ENCODE data around the gene CYP4Z1. TPM values are rescaled to one million over a fixed set of nuclear protein-coding genes. Genes with fewer than 3 reads are reported as not detected.
"Not testable (repeated sequence)": the region's sequence is repeated elsewhere in the genome, so short reads cannot be mapped to it uniquely, and the experiment has no call there.

The CYP4Z1 gene
- total and polyA plus RNA-seq, 7 donors = 0.27 to 1.9 (median 1.1) TPM; not detected in 3

GRCh38 chr1:47113178-47113577 lies 46.1 kb downstream of the CYP4Z1 start:
- no peaks in the 10 kb centered on the region for H3K27me3 ChIP-seq
- TF ChIP-seq POLR2AphosphoS5 (IDR thresholded peaks at IDR 0.05) (no peak), EP300 (IDR thresholded peaks at IDR 0.05) (no peak), POLR2A (IDR thresholded peaks at IDR 0.05) (no peak)
- TF ChIP-seq, protein P1, sequence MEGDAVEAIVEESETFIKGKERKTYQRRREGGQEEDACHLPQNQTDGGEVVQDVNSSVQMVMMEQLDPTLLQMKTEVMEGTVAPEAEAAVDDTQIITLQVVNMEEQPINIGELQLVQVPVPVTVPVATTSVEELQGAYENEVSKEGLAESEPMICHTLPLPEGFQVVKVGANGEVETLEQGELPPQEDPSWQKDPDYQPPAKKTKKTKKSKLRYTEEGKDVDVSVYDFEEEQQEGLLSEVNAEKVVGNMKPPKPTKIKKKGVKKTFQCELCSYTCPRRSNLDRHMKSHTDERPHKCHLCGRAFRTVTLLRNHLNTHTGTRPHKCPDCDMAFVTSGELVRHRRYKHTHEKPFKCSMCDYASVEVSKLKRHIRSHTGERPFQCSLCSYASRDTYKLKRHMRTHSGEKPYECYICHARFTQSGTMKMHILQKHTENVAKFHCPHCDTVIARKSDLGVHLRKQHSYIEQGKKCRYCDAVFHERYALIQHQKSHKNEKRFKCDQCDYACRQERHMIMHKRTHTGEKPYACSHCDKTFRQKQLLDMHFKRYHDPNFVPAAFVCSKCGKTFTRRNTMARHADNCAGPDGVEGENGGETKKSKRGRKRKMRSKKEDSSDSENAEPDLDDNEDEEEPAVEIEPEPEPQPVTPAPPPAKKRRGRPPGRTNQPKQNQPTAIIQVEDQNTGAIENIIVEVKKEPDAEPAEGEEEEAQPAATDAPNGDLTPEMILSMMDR (IDR thresholded peaks at IDR 0.05) = no peak
- no peak overlapping the region for H3K4me3 ChIP-seq
- H3K9me3 ChIP-seq = no peaks in the 10 kb centered on the region
- 88 to 93% methylated on average over 4 of the region's 4 CpGs for WGBS, 2 donors
- H3K4me1 ChIP-seq = no peaks in the 10 kb centered on the region
- no peak overlapping the region for H3K27ac ChIP-seq
- DNase-seq = no peak
- intact Hi-C loops (cut with DNase I) = no loop called here
- H3K36me3 ChIP-seq = no peaks in the 10 kb centered on the region

- H3K27me3 ChIP-seq; intact Hi-C loops (cut with DNase I); H3K4me1 ChIP-seq; H3K9me3 ChIP-seq; H3K4me3 ChIP-seq; DNase-seq; H3K27ac ChIP-seq; H3K36me3 ChIP-seq: not testable (repeated sequence)
- WGBS, 2 donors = 91 to 95% methylated on average over 1 of the region's 1 CpG
Measured at GRCh38 chr1:47121039-47121438, 54.0 kb downstream of the CYP4Z1 start.

DNA sequence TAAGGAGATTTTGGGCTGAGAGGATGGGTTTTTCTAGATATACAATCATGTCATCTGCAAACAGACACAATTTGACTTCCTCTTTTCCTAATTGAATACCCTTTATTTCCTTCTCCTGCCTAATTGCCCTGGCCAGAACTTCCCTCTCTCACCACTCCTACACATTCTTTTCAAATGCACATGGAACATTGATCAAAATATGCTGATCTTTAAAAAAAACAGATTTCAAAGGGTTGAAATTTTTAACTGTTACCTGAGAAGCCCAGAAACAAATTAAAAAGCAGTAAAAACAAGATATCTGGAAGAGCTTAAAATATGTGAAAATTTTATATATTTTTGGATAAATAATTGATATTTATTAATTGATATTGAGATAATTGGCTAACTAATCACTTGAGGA lies 57.8 kb downstream of the CYP4Z1 start:
- H3K9me3 ChIP-seq; H3K27me3 ChIP-seq; intact Hi-C loops (cut with DNase I); H3K27ac ChIP-seq; H3K36me3 ChIP-seq; H3K4me1 ChIP-seq; DNase-seq; H3K4me3 ChIP-seq: not testable (repeated sequence)

GRCh38 chr1:47126997-47127396 lies 60.0 kb downstream of the CYP4Z1 start:
- intact Hi-C loops (cut with DNase I); H3K9me3 ChIP-seq; H3K4me3 ChIP-seq; DNase-seq; H3K36me3 ChIP-seq; H3K27ac ChIP-seq; H3K27me3 ChIP-seq; H3K4me1 ChIP-seq: not testable (repeated sequence)
- WGBS, 2 donors = 97 to 98% methylated on average over 2 of the region's 2 CpGs

DNA sequence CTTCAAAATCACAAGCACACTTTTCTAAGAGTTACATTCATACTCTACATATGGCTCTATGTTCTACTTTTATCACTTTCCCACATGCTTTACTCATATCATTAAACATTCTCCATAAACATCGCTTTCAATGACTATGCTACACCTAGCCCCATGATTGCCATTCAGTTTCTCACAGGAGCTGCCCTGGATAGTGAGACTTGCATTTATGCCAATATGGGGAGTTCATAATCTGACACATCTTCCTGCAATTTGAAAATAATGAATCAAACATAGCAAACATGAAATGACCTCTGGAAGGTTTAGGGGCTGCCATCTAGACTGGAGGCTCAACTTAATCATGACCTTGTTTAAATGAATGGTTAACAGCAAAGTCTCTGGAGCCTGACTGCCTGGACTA lies 61.2 kb downstream of the CYP4Z1 start:
- 95 to 97% methylated on average over 1 of the region's 1 CpG for WGBS, 2 donors
- Histone ChIP-seq H3K4me3 (no peak overlapping the region), H3K4me1 (no peaks in the 10 kb centered on the region), H3K9me3 (no peaks in the 10 kb centered on the region), H3K36me3 (no peaks in the 10 kb centered on the region), H3K27me3 (no peaks in the 10 kb centered on the region), H3K27ac (no peak overlapping the region)
- intact Hi-C loops (cut with DNase I) = no loop called here
- TF ChIP-seq, protein P1 (IDR thresholded peaks at IDR 0.05) = no peak
- TF ChIP-seq POLR2AphosphoS5 (IDR thresholded peaks at IDR 0.05) (no peak), EP300 (IDR thresholded peaks at IDR 0.05) (no peak), POLR2A (IDR thresholded peaks at IDR 0.05) (no peak)
- no peak for DNase-seq

- H3K4me3 ChIP-seq; H3K36me3 ChIP-seq; H3K4me1 ChIP-seq; H3K27ac ChIP-seq; DNase-seq; H3K9me3 ChIP-seq; intact Hi-C loops (cut with DNase I); H3K27me3 ChIP-seq: not testable (repeated sequence)
- 14 to 62% methylated on average over 2 of the region's 2 CpGs for WGBS, 2 donors
Measured at GRCh38 chr1:47128854-47129253, 61.8 kb downstream of the CYP4Z1 start.

GRCh38 chr1:47129489-47130230 lies 62.6 kb downstream of the CYP4Z1 start:
- H3K27me3 ChIP-seq; H3K27ac ChIP-seq; DNase-seq; H3K36me3 ChIP-seq; H3K9me3 ChIP-seq; intact Hi-C loops (cut with DNase I); H3K4me1 ChIP-seq; H3K4me3 ChIP-seq: not testable (repeated sequence)
- WGBS, 2 donors = 86 to 87% methylated on average over 8 of the region's 8 CpGs

DNA sequence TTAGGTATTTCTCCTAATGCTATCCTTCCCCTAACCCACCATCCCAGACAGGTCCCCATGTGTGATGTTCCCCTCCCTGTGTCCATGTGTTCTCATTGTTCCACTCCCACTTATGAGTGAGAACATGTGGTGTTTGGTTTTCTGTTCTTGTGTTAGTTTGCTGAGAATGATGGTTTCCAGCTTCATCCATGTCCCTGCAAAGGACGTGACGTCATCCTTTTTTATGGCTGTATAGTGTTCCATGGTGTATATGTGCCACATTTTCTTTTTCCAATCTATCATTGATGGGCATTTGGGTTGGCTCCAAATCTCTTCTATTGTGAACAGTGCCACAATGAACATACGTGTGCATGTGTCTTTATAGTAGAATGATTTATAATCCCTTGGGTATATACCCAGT lies 65.6 kb downstream of the CYP4Z1 start:
- intact Hi-C loops (cut with DNase I); H3K9me3 ChIP-seq: not testable (repeated sequence)

More for the DNA sequence above, 65.6 kb downstream of the CYP4Z1 start:
- not testable (repeated sequence) for H3K4me1 ChIP-seq, DNase-seq, H3K27me3 ChIP-seq, H3K36me3 ChIP-seq, H3K4me3 ChIP-seq, H3K27ac ChIP-seq
- 91 to 95% methylated on average over 3 of the region's 3 CpGs for WGBS, 2 donors
